Kidney (tissue), 14 donors: Measurements from ENCODE around the gene SLC52A3. TPM values are rescaled to one million over a fixed set of nuclear protein-coding genes. Genes with fewer than 3 reads are reported as not detected.
"Not testable (repeated sequence)": the region's sequence is repeated elsewhere in the genome, so short reads cannot be mapped to it uniquely, and the experiment has no call there.

Source experiments
- DNase-seq, 5 donors: peaks; one replicate each; pipeline ENCODE4 v3.0.0-alpha.2; 2013 to 2020
- FAIRE-seq: peaks from 2 replicates; lab custom pipeline; 2012; peaks lifted over from hg19 to GRCh38; lab: Jason Lieb, UNC
- H3K27ac ChIP-seq, 2 donors: one replicate each; pipeline ENCODE4 v1.7.0; 2013; ENCODE audit warnings: low read depth in 2 of 2, low read length in 2 of 2, inconsistent platforms in 1 of 2
- H3K27me3 ChIP-seq: one replicate; pipeline ENCODE4 v1.7.1; 2013; ENCODE audit warnings: low read length, inconsistent platforms; ENCODE audit not compliant: control insufficient read depth, insufficient read depth
- H3K36me3 ChIP-seq, 3 donors: one replicate each; pipeline versions ENCODE4 v1.7.0 to v1.7.1; 2013; ENCODE audit warnings: low read length in 3 of 3, control low read depth in 1 of 3, inconsistent platforms in 1 of 3; ENCODE audit not compliant: insufficient read depth in 3 of 3, control insufficient read depth in 2 of 3
- H3K4me1 ChIP-seq, 3 donors: one replicate each; pipeline versions ENCODE4 v1.7.0 to v1.7.1; 2013; ENCODE audit warnings: low read length in 3 of 3, inconsistent platforms in 1 of 3, low read depth in 1 of 3; ENCODE audit not compliant: control insufficient read depth in 2 of 3, insufficient read depth in 2 of 3
- H3K4me3 ChIP-seq, 3 donors: one replicate each; pipeline versions ENCODE4 v1.7.0 to v1.8.1; 2013; ENCODE audit warnings: low read length in 3 of 3, control low read depth in 1 of 3, inconsistent platforms in 1 of 3
- H3K9ac ChIP-seq, 3 donors: one replicate each; pipeline versions ENCODE4 v1.7.0 to v1.7.1; 2013; ENCODE audit warnings: low read length in 3 of 3, control low read depth in 1 of 3, inconsistent platforms in 1 of 3
- H3K9me3 ChIP-seq, 3 donors: one replicate each; pipeline versions ENCODE4 v1.7.0 to v1.7.1; 2013; ENCODE audit warnings: low read length in 3 of 3, control low read depth in 1 of 3, inconsistent platforms in 1 of 3; ENCODE audit not compliant: control insufficient read depth in 2 of 3, insufficient read depth in 1 of 3
- intact Hi-C: fragments of 100-400 bp; cut with DNase I; formaldehyde crosslinking; loops from one replicate; pipeline ENCODE4 v1.11.1; 2022
- polyA plus RNA-seq: library from polyadenylated mRNA; stranded (reverse); fragments of 350-450 nt; fragmentation: Illumina TruSeq; extraction: RNeasy Lipid Tissue Mini Kit (QIAGEN cat#74804); gene quantifications from one replicate; pipeline ENCODE4 v1.2.3, GENCODE V29; 2014; ENCODE audit warnings: low read depth, low replicate concordance; ENCODE audit not compliant: insufficient read depth
- total RNA-seq: library from RNA; stranded (reverse); fragmentation: NEBNext Ultra II Directional; extraction: Animal tissue kit (Norgen Biotek cat#: 25700); gene quantifications from one replicate; pipeline ENCODE4 v1.2.1, GENCODE V29; 2021
- TF ChIP-seq, protein P1 (sequence below): IDR thresholded peaks from 3 replicates; pipeline ENCODE4 v1.5.1; 2012; ENCODE audit warnings: mild to moderate bottlenecking, moderate library complexity, borderline replicate concordance; ENCODE audit not compliant: insufficient read depth; ENCODE audit errors: extremely low read depth
- donor health status: control.
- donor health status: control.
- donor health status: control.
- donor health status: control.
- donor health status: control.
- donor health status: DM: yes; HTN: yes; CAD: no.
- donor health status: Normal renal cell carcinoma (clear cell type).

The SLC52A3 gene
- total and polyA plus RNA-seq, 2 donors from 2014 or later, result 10.9 to 11.4 TPM

GRCh38 chr20:801678-802077 lies 33.4 kb upstream of the SLC52A3 start:
- Histone ChIP-seq H3K9me3 (peaks cover 0 to 2% (median 0%) of the 10 kb centered on the region in 3 donors), H3K4me3 (no peak overlapping the region), H3K36me3 (no peaks in the 10 kb centered on the region), H3K27ac (no peak overlapping the region), H3K27me3 (no peaks in the 10 kb centered on the region), H3K4me1 (no peaks in the 10 kb centered on the region), H3K9ac (no peak overlapping the region)
- DNase-seq, result no peak
- FAIRE-seq, result no peak
- intact Hi-C loops, result no loop called here
- TF ChIP-seq, protein P1, sequence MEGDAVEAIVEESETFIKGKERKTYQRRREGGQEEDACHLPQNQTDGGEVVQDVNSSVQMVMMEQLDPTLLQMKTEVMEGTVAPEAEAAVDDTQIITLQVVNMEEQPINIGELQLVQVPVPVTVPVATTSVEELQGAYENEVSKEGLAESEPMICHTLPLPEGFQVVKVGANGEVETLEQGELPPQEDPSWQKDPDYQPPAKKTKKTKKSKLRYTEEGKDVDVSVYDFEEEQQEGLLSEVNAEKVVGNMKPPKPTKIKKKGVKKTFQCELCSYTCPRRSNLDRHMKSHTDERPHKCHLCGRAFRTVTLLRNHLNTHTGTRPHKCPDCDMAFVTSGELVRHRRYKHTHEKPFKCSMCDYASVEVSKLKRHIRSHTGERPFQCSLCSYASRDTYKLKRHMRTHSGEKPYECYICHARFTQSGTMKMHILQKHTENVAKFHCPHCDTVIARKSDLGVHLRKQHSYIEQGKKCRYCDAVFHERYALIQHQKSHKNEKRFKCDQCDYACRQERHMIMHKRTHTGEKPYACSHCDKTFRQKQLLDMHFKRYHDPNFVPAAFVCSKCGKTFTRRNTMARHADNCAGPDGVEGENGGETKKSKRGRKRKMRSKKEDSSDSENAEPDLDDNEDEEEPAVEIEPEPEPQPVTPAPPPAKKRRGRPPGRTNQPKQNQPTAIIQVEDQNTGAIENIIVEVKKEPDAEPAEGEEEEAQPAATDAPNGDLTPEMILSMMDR, result no peak

DNA sequence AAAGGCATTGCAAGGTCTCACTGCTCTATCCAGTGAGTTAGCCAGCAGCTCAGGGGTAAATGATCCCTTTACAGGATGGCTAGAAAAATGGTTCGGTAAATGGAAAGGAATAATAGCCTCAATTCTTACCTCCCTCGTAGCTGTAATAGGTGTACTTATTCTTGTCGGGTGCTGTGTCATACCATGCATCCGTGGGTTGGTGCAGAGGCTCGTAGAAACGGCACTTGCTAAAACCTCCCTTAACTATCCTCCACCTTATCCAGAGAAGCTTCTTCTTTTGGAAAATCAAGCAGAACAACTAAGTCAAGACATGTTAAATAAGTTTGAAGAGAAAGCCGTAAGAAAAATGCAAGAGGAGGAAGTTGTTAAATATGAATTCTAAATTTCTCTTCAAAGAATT lies 31.7 kb upstream of the SLC52A3 start:
- H3K27me3 ChIP-seq, H3K9me3 ChIP-seq, H3K4me3 ChIP-seq, H3K36me3 ChIP-seq, H3K27ac ChIP-seq, FAIRE-seq, H3K9ac ChIP-seq, intact Hi-C loops, H3K4me1 ChIP-seq, DNase-seq: not testable (repeated sequence)

DNA sequence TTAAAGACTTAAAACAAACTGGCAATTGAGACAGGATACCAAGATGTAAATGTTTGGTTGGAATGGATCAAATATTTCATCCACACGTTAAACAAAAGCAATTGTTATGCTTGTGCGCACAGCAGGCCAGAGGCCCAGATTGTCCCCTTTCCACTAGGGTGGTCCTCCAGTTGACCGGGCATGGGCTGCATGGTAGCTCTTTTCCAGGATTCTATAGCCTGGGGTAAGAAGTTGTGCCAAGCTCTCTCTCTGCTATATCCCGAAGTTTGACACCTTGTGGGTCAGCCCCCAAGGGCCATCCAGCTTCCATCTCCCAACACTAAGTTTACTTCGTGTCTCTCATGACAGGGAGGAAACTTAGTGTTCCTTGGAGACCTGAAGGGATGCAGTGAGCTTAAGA lies 30.4 kb upstream of the SLC52A3 start:
- H3K27ac ChIP-seq, H3K27me3 ChIP-seq, FAIRE-seq, H3K4me1 ChIP-seq, H3K4me3 ChIP-seq, H3K9me3 ChIP-seq, H3K36me3 ChIP-seq, intact Hi-C loops, DNase-seq, H3K9ac ChIP-seq: not testable (repeated sequence)

GRCh38 chr20:796921-797320 lies 28.6 kb upstream of the SLC52A3 start:
- Histone ChIP-seq H3K4me1 (no peaks in the 10 kb centered on the region), H3K36me3 (no peaks in the 10 kb centered on the region), H3K9me3 (peaks cover 0 to 1% (median 0%) of the 10 kb centered on the region in 3 donors), H3K9ac (no peak overlapping the region), H3K4me3 (no peak overlapping the region), H3K27ac (no peak overlapping the region), H3K27me3 (no peaks in the 10 kb centered on the region)
- TF ChIP-seq, protein P1, result no peak
- DNase-seq (no peak), FAIRE-seq (no peak)
- intact Hi-C loops, result no loop called here

DNA sequence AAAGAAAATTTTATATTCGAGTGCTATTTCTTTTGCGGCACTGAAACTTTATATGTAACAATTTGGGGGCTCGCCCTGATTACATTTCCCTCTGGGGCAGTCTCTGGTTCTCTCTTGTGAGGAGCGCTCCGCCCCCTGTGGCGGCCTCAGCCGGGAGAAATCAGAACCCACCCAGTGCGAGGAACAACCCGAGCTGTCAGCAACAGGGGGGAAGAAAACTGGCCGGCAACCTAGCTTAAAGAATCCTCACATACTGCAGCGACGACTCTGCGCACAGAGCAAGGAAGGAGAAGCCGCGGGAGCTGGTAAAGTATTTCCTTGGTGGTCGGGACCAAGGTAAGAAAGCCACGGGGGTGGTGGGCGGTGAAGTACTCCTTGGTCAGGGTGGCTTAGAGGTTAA lies 23.9 kb upstream of the SLC52A3 start:
- Histone ChIP-seq H3K4me1 (no peaks in the 10 kb centered on the region), H3K4me3 (no peak overlapping the region), H3K27ac (no peak overlapping the region), H3K36me3 (no peaks in the 10 kb centered on the region), H3K9me3 (peaks cover 0 to 9% (median 2%) of the 10 kb centered on the region in 3 donors), H3K9ac (no peak overlapping the region), H3K27me3 (no peaks in the 10 kb centered on the region)
- FAIRE-seq (no peak), DNase-seq (no peak)
- intact Hi-C loops, result no loop called here
- TF ChIP-seq, protein P1, result no peak
